K562 treated with DMSO at 1 percent for 4 hours (cell line): ENCODE data around the gene PPFIA1. TPM values are rescaled to one million over a fixed set of nuclear protein-coding genes. Genes with fewer than 3 reads are reported as not detected.

Source experiments
- total RNA-seq: library from RNA; unstranded; fragments of 300-600 nt; gene quantifications from 2 replicates; pipeline ENCODE4 v1.2.3, GENCODE V29; 2022; ENCODE audit not compliant: insufficient read depth

PPFIA1 gene
- 24.4 and 37.3 TPM in 2 replicates for total RNA-seq

GRCh38 chr11:70270104-70270876, at the start of gene PPFIA1:
Gene PPFIA1, plus strand, starts transcription at chr11:70270690. Its CDS starts 1,483 bp downstream, at chr11:70272173.

GRCh38 chr11:70397983-70398833, 127.7 kb downstream of the PPFIA1 start, which contains the start of gene CTTN:
Gene CTTN, plus strand, starts transcription at chr11:70398529. Its CDS starts 8,769 bp downstream, at chr11:70407298.

Other genes starting within 250 kb of the PPFIA1 start
- not detected in 2 replicates for gene ANO1, start 192.4 kb upstream of the PPFIA1 start, total RNA-seq
- 24.2 and 25.8 TPM in 2 replicates for gene FADD, start 67.4 kb upstream of the PPFIA1 start, total RNA-seq
- 92.6 and 109 TPM in 2 replicates for gene CTTN, start 127.8 kb downstream of the PPFIA1 start, total RNA-seq